ENCODE measurements around the gene ADGRL1.
A peak's percentile ranks its signal among the peaks of the same experiment; 100 is the strongest.
"Not testable (repeated sequence)": the region's sequence is repeated elsewhere in the genome, so short reads cannot be mapped to it uniquely, and the experiment has no call there.

Gene ADGRL1

DNA sequence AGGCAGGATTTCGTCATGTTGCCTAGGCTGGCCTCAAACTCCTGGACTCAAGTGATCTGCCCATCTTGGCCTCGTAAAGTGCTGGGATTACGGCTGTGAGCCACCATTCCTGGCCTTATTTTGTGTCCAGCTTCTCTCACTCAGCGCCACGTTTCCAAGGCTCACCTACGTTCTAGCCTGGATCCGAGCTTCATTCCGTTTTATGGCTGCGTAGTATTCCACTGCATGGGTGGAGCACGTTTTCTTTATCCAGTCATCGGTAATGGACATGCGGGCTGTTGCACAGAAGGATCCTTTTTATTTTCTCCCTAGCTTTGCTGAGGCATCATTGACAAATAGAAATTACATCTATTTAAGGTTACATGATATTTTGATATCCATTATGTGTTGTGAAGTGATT, 16.6 kb downstream of the ADGRL1 start:
- H3K9ac ChIP-seq, result no peak overlapping the region
- H3K27ac ChIP-seq, result no peak overlapping the region
- no peak overlapping the region for H3K4me3 ChIP-seq
- no peaks in the 10 kb centered on the region for H3K27me3 ChIP-seq
- peaks cover 19 to 54% (median 46%) of the 10 kb centered on the region in 10 experiments for H3K4me1 ChIP-seq
- TF ChIP-seq Cebpa-rat (IDR thresholded peaks at IDR 0.05), result no peak
- no peaks in the 10 kb centered on the region for H3K9me3 ChIP-seq (replicated peaks in 1 of 11)
- no peak overlapping the region for H3K4me2 ChIP-seq
- H3K36me3 ChIP-seq, result 0 out of 22 replicates have a peak, but pooled peaks cover 0 to 4% (median 0%) of the 10 kb centered on the region in 11 experiments
- peaks cover 0 to 48% (median 12%) of the 10 kb centered on the region in 11 experiments; a peak in 12 of 22 replicates for H4K20me1 ChIP-seq

DNA sequence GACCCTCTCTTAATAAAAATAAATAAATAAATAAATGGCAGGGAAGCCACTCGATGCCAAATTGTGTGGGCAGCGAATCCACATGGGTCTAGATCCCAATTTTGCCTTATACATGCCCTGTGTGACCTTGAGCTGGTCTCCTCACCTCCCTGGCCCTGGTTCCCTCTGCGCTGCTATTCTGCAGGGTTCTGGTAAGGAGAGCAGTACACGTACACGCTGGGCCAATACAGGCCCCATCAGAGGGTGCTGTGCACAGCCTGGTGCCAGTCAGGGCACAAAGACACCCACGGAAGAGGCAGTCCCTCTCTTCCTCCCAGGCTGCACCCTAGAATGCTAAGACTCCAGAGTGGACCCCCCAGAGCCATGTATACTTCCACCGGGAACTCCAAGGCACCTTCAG, 17.9 kb downstream of the ADGRL1 start:
- not testable (repeated sequence) for H3K4me3 ChIP-seq, H3K27ac ChIP-seq
- H3K4me1 ChIP-seq, result peaks cover 29 to 57% (median 50%) of the 10 kb centered on the region in 10 experiments

DNA sequence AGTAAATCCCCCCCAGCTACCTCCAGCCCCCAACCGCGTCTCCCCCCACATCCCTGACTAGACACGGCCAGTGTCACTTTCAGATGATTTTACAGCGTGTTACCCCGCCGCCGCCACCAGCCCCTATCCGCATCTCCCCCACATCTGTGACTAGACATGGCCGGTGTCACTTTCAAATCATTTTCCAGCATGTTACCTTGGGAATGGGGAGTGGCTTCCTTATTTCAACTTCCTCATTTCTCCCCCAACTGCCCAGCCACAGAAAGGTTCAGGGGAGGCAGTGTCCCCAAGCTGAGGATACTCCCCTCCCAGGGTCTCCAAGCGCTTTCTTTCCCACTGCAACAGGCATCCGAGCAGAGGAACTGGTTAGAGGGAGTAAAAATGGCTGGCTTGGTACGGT, 18.4 kb downstream of the ADGRL1 start:
- Histone ChIP-seq H3K27me3 (no peaks in the 10 kb centered on the region), H3K9me3 (replicated peaks in 1 of 11) (no peaks in the 10 kb centered on the region), H3K4me3 (no peak overlapping the region), H4K20me1 (peaks cover 0 to 50% (median 20%) of the 10 kb centered on the region in 11 experiments; a peak in 14 of 22 replicates), H3K36me3 (0 out of 22 replicates have a peak, but pooled peaks cover 0 to 4% (median 0%) of the 10 kb centered on the region in 11 experiments), H3K4me1 (peaks cover 29 to 59% (median 52%) of the 10 kb centered on the region in 10 experiments), H3K27ac (no peak overlapping the region), H3K4me2 (peak overlapping the region; percentile 27 to 78 (median 60)), H3K9ac (peak overlapping the region in 2 of 11 experiments; percentile 28 to 36; a peak in 1 of 22 replicates)
- no peak for TF ChIP-seq Cebpa-rat (IDR thresholded peaks at IDR 0.05)

More for the DNA sequence above, 17.9 kb downstream of the ADGRL1 start:
- Histone ChIP-seq H4K20me1 (peaks cover 0 to 50% (median 19%) of the 10 kb centered on the region in 11 experiments; a peak in 14 of 22 replicates), H3K4me2 (peak overlapping the region; percentile 27 to 78 (median 60); a peak in 18 of 22 replicates)
- H3K9ac ChIP-seq; H3K9me3 ChIP-seq (replicated peaks in 1 of 11); H3K27me3 ChIP-seq; H3K36me3 ChIP-seq: not testable (repeated sequence)

DNA sequence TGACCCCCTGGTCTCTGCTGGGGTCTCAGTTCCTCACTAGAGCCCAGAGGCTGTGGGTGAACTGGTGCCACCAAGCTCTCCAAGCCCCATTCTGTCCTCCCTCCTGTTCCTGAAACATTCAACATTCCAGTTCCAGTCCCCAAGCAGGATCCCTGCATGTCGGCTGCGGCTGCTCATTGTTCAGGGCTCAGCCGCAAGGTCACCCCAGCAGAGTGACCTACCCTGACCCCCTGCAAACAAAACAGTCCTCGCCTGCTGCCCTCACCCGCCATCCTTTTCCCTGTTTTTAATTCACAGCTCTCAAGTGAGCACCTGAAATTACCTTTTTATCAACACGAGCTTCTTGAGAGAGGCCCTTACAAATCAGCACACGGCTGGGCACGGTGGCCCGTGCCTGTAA, 19.3 kb downstream of the ADGRL1 start:
- H3K36me3 ChIP-seq; H3K9ac ChIP-seq; H3K27me3 ChIP-seq; H3K9me3 ChIP-seq (replicated peaks in 1 of 11); H3K27ac ChIP-seq; H3K4me3 ChIP-seq: not testable (repeated sequence)
- peak overlapping the region in 2 of 11 experiments; percentile 58 to 78; a peak in 4 of 22 replicates for H3K4me2 ChIP-seq
- peaks cover 0 to 59% (median 24%) of the 10 kb centered on the region in 11 experiments; a peak in 14 of 22 replicates for H4K20me1 ChIP-seq
- H3K4me1 ChIP-seq, result peaks cover 29 to 68% (median 60%) of the 10 kb centered on the region in 10 experiments

DNA sequence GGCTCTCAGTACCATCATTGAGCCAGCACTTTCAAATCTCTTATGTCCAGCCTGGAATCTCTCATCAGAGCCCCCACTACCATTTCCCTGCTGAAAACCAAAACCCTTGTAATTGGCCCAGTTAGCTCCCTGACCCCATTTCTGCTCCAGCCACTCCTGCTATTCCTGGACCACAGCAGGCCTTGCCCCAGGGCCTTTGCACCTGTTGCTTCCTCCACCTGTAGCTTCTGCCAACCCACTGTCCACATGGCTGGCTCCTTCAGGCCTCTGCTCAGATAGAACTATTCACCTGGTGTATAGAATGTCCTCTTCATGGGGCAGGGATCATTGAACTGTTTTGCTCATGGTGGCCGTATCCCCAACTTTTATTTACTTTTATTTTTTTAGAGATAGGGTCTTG, 20.3 kb downstream of the ADGRL1 start:
- not testable (repeated sequence) for H3K36me3 ChIP-seq; H3K9ac ChIP-seq; H3K27me3 ChIP-seq; H3K27ac ChIP-seq; H3K4me3 ChIP-seq; H3K9me3 ChIP-seq (replicated peaks in 1 of 11)
- peaks cover 0 to 56% (median 24%) of the 10 kb centered on the region in 11 experiments; a peak in 14 of 22 replicates for H4K20me1 ChIP-seq
- H3K4me2 ChIP-seq, result peak overlapping the region in 5 of 11 experiments; percentile 17 to 86 (median 82); a peak in 7 of 22 replicates
- peaks cover 29 to 68% (median 62%) of the 10 kb centered on the region in 10 experiments for H3K4me1 ChIP-seq

DNA sequence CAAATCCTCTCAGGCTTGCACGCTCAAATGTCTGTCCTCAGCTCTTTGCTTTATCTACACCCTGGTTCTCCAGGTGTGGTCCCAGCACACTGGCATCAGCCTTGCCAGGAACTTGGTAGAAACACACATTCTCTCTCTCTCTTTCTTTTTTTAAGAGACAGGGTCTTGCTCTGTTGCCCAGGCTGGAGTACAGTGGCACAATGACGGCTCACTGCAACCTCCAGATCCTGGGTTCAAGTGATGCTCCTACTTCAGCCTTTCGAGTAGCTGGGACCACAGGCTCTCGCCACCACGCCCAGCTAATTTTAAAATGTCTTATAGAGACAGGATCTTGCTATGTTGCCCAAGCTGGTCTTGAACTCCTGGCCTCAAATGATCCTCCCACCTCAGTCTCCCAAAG, 20.8 kb downstream of the ADGRL1 start:
- peaks cover 29 to 68% (median 61%) of the 10 kb centered on the region in 10 experiments for H3K4me1 ChIP-seq
- H3K4me3 ChIP-seq, result no peak overlapping the region
- no peaks in the 10 kb centered on the region for H3K27me3 ChIP-seq
- H3K27ac ChIP-seq, result no peak overlapping the region
- H4K20me1 ChIP-seq, result peaks cover 0 to 56% (median 24%) of the 10 kb centered on the region in 11 experiments; a peak in 14 of 22 replicates
- no peak for TF ChIP-seq Cebpa-rat (IDR thresholded peaks at IDR 0.05)
- peak overlapping the region in 1 of 11 experiments; percentile 38; a peak in 2 of 22 replicates for H3K9ac ChIP-seq
- 0 out of 22 replicates have a peak, but pooled peaks cover 0 to 6% (median 0%) of the 10 kb centered on the region in 11 experiments for H3K36me3 ChIP-seq
- H3K9me3 ChIP-seq (replicated peaks in 1 of 11), result no peaks in the 10 kb centered on the region
- peak overlapping the region in 10 of 11 experiments; percentile 51 to 88 (median 80); a peak in 17 of 22 replicates for H3K4me2 ChIP-seq

DNA sequence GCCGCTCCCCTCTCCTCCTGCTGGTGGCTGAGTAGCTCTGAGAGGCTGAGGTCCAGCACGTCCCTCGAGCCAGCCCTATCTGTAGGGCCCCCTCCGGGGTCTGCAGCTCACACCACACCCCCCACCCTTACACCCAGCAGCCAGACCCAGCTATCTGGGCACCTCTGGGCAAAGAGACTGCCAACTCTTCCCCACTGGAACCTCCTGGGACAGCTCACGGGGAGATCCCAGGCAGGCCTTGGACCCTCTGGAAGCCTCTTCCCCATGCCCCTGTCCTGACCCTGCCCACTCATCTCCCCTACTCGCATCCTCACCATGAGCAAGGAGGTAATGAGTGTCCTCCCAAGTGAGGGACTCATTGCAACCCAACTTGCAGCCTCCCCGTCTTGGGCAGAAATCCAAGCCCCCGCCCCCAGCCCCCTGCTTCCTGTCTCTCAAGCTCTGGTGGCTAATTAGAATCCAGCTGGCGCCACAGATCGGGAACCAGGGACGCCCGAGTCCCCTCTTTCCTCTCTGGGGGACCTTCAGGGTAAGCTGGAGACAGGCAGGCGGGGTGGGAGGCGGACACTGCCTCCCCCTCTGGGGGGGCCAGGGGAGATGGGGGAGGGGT, 22.1 kb downstream of the ADGRL1 start:
- no peak for TF ChIP-seq Cebpa-rat (IDR thresholded peaks at IDR 0.05)

DNA sequence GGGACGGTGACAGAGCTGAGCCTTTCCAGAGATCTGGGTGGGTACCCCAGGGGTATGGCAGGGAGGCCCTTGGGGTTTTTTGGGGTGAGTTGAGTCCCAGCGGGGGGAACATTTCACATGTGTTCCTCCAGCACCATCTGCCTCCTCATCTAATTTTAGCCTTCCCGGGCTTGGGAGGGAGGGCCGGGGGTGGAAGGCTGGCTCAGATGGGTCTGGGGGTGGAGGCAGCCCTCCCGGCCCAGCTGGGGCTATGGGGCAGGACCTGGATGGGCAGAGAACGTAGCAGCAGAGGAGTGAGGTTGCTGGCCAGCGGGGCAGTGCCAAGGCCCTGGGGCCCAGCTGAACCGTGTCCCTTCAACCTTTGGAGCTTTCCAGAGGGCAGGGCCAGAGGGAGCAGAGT, 23.5 kb downstream of the ADGRL1 start:
- Histone ChIP-seq H3K27me3 (no peaks in the 10 kb centered on the region), H3K4me2 (peak overlapping the region in 8 of 11 experiments; percentile 68 to 88 (median 81); a peak in 16 of 22 replicates), H3K9me3 (replicated peaks in 1 of 11) (no peaks in the 10 kb centered on the region), H3K27ac (peak overlapping the region in 1 of 11 experiments; percentile 36; a peak in 2 of 22 replicates), H3K9ac (peak overlapping the region in 4 of 11 experiments; percentile 8 to 43 (median 35); a peak in 5 of 22 replicates), H3K4me3 (no peak overlapping the region), H3K4me1 (peaks cover 23 to 59% (median 50%) of the 10 kb centered on the region in 10 experiments), H4K20me1 (peaks cover 0 to 42% (median 24%) of the 10 kb centered on the region in 11 experiments; a peak in 14 of 22 replicates), H3K36me3 (peaks cover 0 to 16% (median 9%) of the 10 kb centered on the region in 11 experiments; a peak in 17 of 22 replicates)
- TF ChIP-seq Cebpa-rat (IDR thresholded peaks at IDR 0.05), result no peak

More for the DNA sequence above, 22.1 kb downstream of the ADGRL1 start:
- Histone ChIP-seq H3K4me2 (peak overlapping the region; percentile 16 to 88 (median 79); a peak in 20 of 22 replicates), H3K27me3 (no peaks in the 10 kb centered on the region), H4K20me1 (peaks cover 0 to 52% (median 24%) of the 10 kb centered on the region in 11 experiments; a peak in 14 of 22 replicates), H3K4me3 (peak overlapping the region in 2 of 10 experiments; percentile 18 to 32; a peak in 2 of 20 replicates), H3K27ac (peak overlapping the region in 7 of 11 experiments; percentile 5 to 60 (median 36); a peak in 11 of 22 replicates), H3K9me3 (replicated peaks in 1 of 11) (no peaks in the 10 kb centered on the region), H3K9ac (peak overlapping the region in 9 of 11 experiments; percentile 7 to 60 (median 40); a peak in 12 of 22 replicates), H3K4me1 (peaks cover 29 to 68% (median 60%) of the 10 kb centered on the region in 10 experiments), H3K36me3 (peaks cover 0 to 6% (median 0%) of the 10 kb centered on the region in 11 experiments; a peak in 1 of 22 replicates)

DNA sequence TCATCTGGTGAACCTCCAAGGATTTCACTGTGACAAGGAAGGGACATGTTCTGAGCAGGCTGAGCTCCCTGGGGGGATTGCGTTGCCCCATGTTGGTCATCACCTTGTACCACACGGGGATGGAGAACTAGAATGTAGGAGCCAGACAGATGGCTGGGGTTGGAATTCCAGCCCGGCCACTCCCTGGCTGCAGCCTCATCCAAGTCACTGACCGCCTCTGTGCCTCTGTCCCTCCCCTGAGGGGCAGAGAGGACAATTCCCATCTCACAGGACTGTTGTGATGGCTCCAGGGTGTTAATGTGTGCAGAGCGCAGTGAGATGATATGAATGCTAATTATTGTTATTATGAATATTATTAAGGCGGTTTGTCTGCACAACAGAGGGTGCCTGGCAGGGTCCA, 24.1 kb downstream of the ADGRL1 start:
- peak overlapping the region in 8 of 11 experiments; percentile 68 to 88 (median 81); a peak in 15 of 22 replicates for H3K4me2 ChIP-seq
- H3K36me3 ChIP-seq, result peaks cover 0 to 21% (median 14%) of the 10 kb centered on the region in 11 experiments; a peak in 17 of 22 replicates
- no peak overlapping the region; a peak in 1 of 22 replicates for H3K27ac ChIP-seq
- no peak overlapping the region for H3K4me3 ChIP-seq
- H4K20me1 ChIP-seq, result peaks cover 0 to 42% (median 24%) of the 10 kb centered on the region in 11 experiments; a peak in 14 of 22 replicates
- peaks cover 18 to 54% (median 45%) of the 10 kb centered on the region in 10 experiments; a peak in 19 of 20 replicates for H3K4me1 ChIP-seq
- H3K27me3 ChIP-seq, result no peaks in the 10 kb centered on the region
- H3K9ac ChIP-seq, result no peak overlapping the region
- H3K9me3 ChIP-seq (replicated peaks in 1 of 11), result no peaks in the 10 kb centered on the region
- no peak for TF ChIP-seq Cebpa-rat (IDR thresholded peaks at IDR 0.05)

DNA sequence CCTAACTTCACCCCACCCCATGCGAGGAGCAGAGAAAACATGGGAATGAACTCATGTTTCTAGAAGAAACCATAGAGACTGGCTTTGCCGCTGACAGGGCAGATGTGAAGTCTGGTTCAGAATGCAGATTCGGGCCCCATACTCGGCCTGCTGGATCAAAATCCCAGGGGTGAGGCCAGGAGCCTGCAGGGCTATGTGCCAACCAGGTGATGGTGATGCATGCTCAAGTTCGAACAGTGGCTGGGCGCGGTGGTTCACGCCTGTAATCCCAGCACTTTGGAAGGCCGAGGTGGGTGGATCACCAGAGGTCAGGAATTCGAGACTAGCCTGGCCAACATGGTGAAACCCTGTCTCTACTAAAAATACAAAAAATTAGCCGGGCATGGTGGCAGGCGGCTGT, 24.8 kb downstream of the ADGRL1 start:
- not testable (repeated sequence) for H3K27me3 ChIP-seq; H3K9me3 ChIP-seq (replicated peaks in 1 of 11); H3K9ac ChIP-seq; H3K27ac ChIP-seq; H3K4me2 ChIP-seq; H3K4me3 ChIP-seq
- H3K4me1 ChIP-seq, result peaks cover 18 to 46% (median 43%) of the 10 kb centered on the region in 10 experiments; a peak in 19 of 20 replicates
- peaks cover 0 to 28% (median 21%) of the 10 kb centered on the region in 11 experiments; a peak in 18 of 22 replicates for H3K36me3 ChIP-seq
- peaks cover 0 to 42% (median 23%) of the 10 kb centered on the region in 11 experiments; a peak in 14 of 22 replicates for H4K20me1 ChIP-seq
